ENCODE measurements around the gene KRT33B. TPM values are rescaled to one million over a fixed set of nuclear protein-coding genes. Genes with fewer than 3 reads are reported as not detected.

KRT33B gene
- total RNA-seq, 4 donors from 2014 or later, result 0.25 to 117 (median 4.4) TPM; not detected in 1

GRCh38 chr17:41393294-41393693 is 23.7 kb upstream of the KRT33B start:
- no peak for DNase-seq (ENCODE audit: low spot score in 2 of 2)
- intact Hi-C loops (cut with DNase I; ENCODE audit: low total_unique reads), result no loop called here
- no peak for TF ChIP-seq CTCF (IDR thresholded peaks at IDR 0.05)
- no peak for TF ChIP-seq POLR2A (IDR thresholded peaks at IDR 0.05)
- no peak overlapping the region for H3K4me3 ChIP-seq (ENCODE audit: low read depth, poor library complexity, severe bottlenecking)
- WGBS, 2 donors, result 40 to 45% methylated on average over 5 of the region's 5 CpGs

GRCh38 chr17:41392278-41392677 is 22.7 kb upstream of the KRT33B start:
- intact Hi-C loops (cut with DNase I; ENCODE audit: low total_unique reads), result no loop called here
- no peak overlapping the region for H3K4me3 ChIP-seq (ENCODE audit: low read depth, poor library complexity, severe bottlenecking)
- 96% methylated on average over 1 of the region's 1 CpG for WGBS, 2 donors
- DNase-seq (ENCODE audit: low spot score in 2 of 2), result no peak
- TF ChIP-seq POLR2A (IDR thresholded peaks at IDR 0.05), result no peak
- no peak for TF ChIP-seq CTCF (IDR thresholded peaks at IDR 0.05)

GRCh38 chr17:41391535-41391934 is 21.9 kb upstream of the KRT33B start:
- H3K4me3 ChIP-seq (ENCODE audit: low read depth, poor library complexity, severe bottlenecking), result no peak overlapping the region
- intact Hi-C loops (cut with DNase I; ENCODE audit: low total_unique reads), result no loop called here
- TF ChIP-seq CTCF (IDR thresholded peaks at IDR 0.05) (no peak), POLR2A (IDR thresholded peaks at IDR 0.05) (no peak)
- 32 to 37% methylated on average over 2 of the region's 2 CpGs for WGBS, 2 donors
- DNase-seq (ENCODE audit: low spot score in 2 of 2), result no peak

- no peak for DNase-seq (ENCODE audit: low spot score in 2 of 2)
- intact Hi-C loops (cut with DNase I; ENCODE audit: low total_unique reads), result no loop called here
- 60 to 68% methylated on average over 7 of the region's 7 CpGs for WGBS, 2 donors
- no peak overlapping the region for H3K4me3 ChIP-seq (ENCODE audit: low read depth, poor library complexity, severe bottlenecking)
- TF ChIP-seq CTCF (IDR thresholded peaks at IDR 0.05) (no peak), POLR2A (IDR thresholded peaks at IDR 0.05) (no peak)
Observed at GRCh38 chr17:41390411-41390938, 20.9 kb upstream of the KRT33B start.

DNA sequence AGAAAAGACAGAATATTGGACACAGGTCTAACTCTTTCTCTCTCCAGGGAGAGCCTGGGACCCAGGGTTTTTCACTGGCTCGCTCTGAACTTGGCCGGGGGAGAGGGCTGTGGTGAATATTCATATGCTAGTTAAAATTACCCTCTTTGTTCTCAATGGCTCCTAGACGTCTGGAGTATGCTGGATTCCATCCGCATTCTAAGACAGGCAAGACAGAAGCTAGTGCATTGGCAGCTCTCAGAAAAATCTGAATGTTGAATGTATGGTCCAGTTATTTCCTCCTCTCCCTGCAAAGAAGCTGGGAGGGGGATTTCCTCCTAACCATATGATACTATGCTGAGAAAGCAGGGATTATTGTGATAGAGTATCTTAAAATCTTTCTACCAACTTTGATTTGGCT is 18.1 kb upstream of the KRT33B start:
- TF ChIP-seq CTCF (IDR thresholded peaks at IDR 0.05) (no peak), POLR2A (IDR thresholded peaks at IDR 0.05) (no peak)
- intact Hi-C loops (cut with DNase I; ENCODE audit: low total_unique reads), result no loop called here
- WGBS, 2 donors, result 76 to 82% methylated on average over 4 of the region's 4 CpGs
- DNase-seq (ENCODE audit: low spot score in 2 of 2), result no peak
- no peak overlapping the region for H3K4me3 ChIP-seq (ENCODE audit: low read depth, poor library complexity, severe bottlenecking)

- TF ChIP-seq CTCF (IDR thresholded peaks at IDR 0.05) (no peak), POLR2A (IDR thresholded peaks at IDR 0.05) (no peak)
- WGBS, 2 donors, result 100% methylated on average over 1 of the region's 1 CpG
- DNase-seq (ENCODE audit: low spot score in 2 of 2), result no peak
- intact Hi-C loops (cut with DNase I; ENCODE audit: low total_unique reads), result no loop called here
- no peak overlapping the region for H3K4me3 ChIP-seq (ENCODE audit: low read depth, poor library complexity, severe bottlenecking)
Observed at GRCh38 chr17:41386227-41386626, 16.6 kb upstream of the KRT33B start.

All from lower leg skin (tissue), 4 donors.